ENCODE results near the gene LZIC. TPM values are rescaled to one million over a fixed set of nuclear protein-coding genes. Genes with fewer than 3 reads are reported as not detected.
A peak's percentile ranks its signal among the peaks of the same experiment; 100 is the strongest.

LZIC gene
- total and polyA plus RNA-seq, 9 of the 15 experiments (the other 6 are each of a cell fraction or from before 2014, with no cell fraction given): 32.9 to 109 (median 61.7) TPM

DNA sequence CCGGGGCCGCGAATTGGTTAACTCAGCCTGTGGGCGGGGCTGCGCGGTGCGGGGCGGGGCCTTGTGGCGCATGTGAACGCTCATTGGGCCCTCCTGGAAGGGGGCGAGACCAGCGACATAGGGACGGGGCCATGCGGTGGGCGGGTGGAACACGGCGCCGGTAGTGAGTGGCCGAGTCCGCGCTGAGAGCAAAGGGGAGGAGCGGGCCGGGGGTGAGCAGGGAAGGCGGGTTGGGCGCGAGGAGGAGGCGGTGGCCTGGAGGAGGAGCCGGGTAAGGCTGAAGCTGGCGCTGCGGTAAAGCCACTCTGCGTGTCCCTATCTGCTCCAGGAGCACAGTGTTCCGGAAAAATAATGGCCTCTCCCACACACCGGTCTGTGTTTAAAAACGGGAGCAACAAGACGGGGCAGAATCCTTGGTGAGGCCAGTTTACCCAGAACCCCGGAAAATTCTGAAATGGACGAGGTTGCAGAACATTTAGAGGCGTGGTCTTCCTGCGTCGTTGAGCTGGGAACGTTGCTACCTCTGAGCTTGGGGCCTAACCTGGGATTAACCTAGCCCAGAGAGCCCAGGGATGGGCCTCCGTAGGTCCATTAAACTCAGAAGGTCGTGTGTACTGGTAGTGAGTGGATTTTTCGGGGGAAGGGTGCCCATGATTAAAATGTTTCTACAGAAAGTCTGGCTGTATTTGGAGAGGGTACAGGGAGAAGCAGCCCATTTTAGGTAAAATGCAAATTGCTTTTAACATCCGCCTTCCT is 32.6 kb downstream of the LZIC start (continued):
- TF ChIP-seq MAZ (CRISPR knock-in tag; conservative IDR thresholded peaks at IDR 0.05 in 1 of 2, IDR thresholded peaks at IDR 0.05 in 1 of 2) (peak; percentile 53 to 89), NR2C1 (IDR thresholded peaks at IDR 0.05) (peak; percentile 46; the same call in 1 of the 2 replicates), NR2C1 (tag; IDR thresholded peaks at IDR 0.05) (no peak), RBM39 (optimal IDR thresholded peaks at IDR 0.05; ENCODE audit: low read depth, low read length) (no peak), PHB2 (IDR thresholded peaks at IDR 0.05; ENCODE audit: low read depth) (no peak), MBD2 (IDR thresholded peaks at IDR 0.05; ENCODE audit: borderline replicate concordance, low read depth) (peak; percentile 81; the same call in 1 of the 2 replicates), HIVEP1 (CRISPR knock-in tag; IDR thresholded peaks at IDR 0.05) (no peak), GABPB2 (CRISPR knock-in tag; conservative IDR thresholded peaks at IDR 0.05) (no peak), ZNF263 (CRISPR knock-in tag; IDR thresholded peaks at IDR 0.05; ENCODE audit: borderline replicate concordance) (peak; percentile 87), DPF2 (IDR thresholded peaks at IDR 0.05) (peak; percentile 59; the same call in 1 of the 2 replicates), DMBX1 (CRISPR knock-in tag; IDR thresholded peaks at IDR 0.05; ENCODE audit: borderline replicate concordance) (peak; percentile 44), YY1 (IDR thresholded peaks at IDR 0.05; ENCODE audit: borderline replicate concordance in 1 of 3, control insufficient read depth in 1 of 3, extremely low read depth in 1 of 3, insufficient read depth in 3 of 3, insufficient read length in 1 of 3, insufficient replicate concordance in 2 of 3, low read depth in 1 of 3, low read length in 2 of 3) (peak in 2 of 3 experiments; percentile 70 to 82), ZNF12 (CRISPR knock-in tag; IDR thresholded peaks at IDR 0.05) (no peak), POLR2B (IDR thresholded peaks at IDR 0.05; ENCODE audit: low read depth, partially characterized antibody) (peak; percentile 87), FOXJ3 (CRISPR knock-in tag; IDR thresholded peaks at IDR 0.05) (no peak), NFYB (IDR thresholded peaks at IDR 0.05; ENCODE audit: extremely low read depth, insufficient read length) (no peak), PML (IDR thresholded peaks at IDR 0.05; ENCODE audit: low read length) (peak; percentile 76), JUND (IDR thresholded peaks at IDR 0.05; ENCODE audit: borderline replicate concordance, low read depth, low read length) (no peak; the same call in none of the 2 replicates), JUND (tag; IDR thresholded peaks at IDR 0.05; ENCODE audit: borderline replicate concordance, low read depth, low read length) (peak; percentile 12; the same call in 1 of the 3 replicates)
- TF ChIP-seq, protein P1, sequence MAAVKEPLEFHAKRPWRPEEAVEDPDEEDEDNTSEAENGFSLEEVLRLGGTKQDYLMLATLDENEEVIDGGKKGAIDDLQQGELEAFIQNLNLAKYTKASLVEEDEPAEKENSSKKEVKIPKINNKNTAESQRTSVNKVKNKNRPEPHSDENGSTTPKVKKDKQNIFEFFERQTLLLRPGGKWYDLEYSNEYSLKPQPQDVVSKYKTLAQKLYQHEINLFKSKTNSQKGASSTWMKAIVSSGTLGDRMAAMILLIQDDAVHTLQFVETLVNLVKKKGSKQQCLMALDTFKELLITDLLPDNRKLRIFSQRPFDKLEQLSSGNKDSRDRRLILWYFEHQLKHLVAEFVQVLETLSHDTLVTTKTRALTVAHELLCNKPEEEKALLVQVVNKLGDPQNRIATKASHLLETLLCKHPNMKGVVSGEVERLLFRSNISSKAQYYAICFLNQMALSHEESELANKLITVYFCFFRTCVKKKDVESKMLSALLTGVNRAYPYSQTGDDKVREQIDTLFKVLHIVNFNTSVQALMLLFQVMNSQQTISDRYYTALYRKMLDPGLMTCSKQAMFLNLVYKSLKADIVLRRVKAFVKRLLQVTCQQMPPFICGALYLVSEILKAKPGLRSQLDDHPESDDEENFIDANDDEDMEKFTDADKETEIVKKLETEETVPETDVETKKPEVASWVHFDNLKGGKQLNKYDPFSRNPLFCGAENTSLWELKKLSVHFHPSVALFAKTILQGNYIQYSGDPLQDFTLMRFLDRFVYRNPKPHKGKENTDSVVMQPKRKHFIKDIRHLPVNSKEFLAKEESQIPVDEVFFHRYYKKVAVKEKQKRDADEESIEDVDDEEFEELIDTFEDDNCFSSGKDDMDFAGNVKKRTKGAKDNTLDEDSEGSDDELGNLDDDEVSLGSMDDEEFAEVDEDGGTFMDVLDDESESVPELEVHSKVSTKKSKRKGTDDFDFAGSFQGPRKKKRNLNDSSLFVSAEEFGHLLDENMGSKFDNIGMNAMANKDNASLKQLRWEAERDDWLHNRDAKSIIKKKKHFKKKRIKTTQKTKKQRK (IDR thresholded peaks at IDR 0.05; ENCODE audit: borderline replicate concordance, low read depth, low read length): no peak
- TF ChIP-seq, protein P2, sequence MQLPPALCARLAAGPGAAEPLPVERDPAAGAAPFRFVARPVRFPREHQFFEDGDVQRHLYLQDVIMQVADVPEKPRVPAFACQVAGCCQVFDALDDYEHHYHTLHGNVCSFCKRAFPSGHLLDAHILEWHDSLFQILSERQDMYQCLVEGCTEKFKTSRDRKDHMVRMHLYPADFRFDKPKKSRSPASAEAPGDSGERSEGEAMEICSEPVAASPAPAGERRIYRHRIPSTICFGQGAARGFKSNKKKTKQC (CRISPR knock-in tag; IDR thresholded peaks at IDR 0.05): 0 out of 2 replicates have a peak, but pooled peaks have one; percentile 70
- TF ChIP-seq, protein P3, sequence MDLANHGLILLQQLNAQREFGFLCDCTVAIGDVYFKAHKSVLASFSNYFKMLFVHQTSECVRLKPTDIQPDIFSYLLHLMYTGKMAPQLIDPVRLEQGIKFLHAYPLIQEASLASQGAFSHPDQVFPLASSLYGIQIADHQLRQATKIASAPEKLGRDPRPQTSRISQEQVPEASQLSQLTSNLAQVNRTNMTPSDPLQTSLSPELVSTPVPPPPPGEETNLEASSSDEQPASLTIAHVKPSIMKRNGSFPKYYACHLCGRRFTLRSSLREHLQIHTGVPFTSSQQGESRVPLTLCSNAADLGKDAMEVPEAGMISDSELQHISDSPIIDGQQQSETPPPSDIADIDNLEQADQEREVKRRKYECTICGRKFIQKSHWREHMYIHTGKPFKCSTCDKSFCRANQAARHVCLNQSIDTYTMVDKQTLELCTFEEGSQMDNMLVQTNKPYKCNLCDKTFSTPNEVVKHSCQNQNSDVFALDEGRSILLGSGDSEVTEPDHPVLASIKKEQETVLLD (IDR thresholded peaks at IDR 0.05): peak; percentile 29; the same call in 1 of the 2 replicates

Data from K562 (cell line).